VCaP (cell line): Measurements from ENCODE around the gene C2orf69.

ENCODE experiments used
- H3K27ac ChIP-seq: fragments of 450-650 bp; 2 replicates; pipeline ENCODE4 v1.5.1; 2017
- CTCF ChIP-seq: fragments of 450-650 bp; conservative IDR thresholded peaks from 2 replicates; pipeline ENCODE4 v1.5.1; 2017; ENCODE audit warnings: mild to moderate bottlenecking, moderate library complexity

C2orf69 gene

GRCh38 chr2:199914372-199914958 lies 3.4 kb downstream of the C2orf69 start:
- no peak for TF ChIP-seq CTCF
- peak overlapping the region; percentile 12 for H3K27ac ChIP-seq

- TF ChIP-seq CTCF = no peak
These were observed 5.9 kb downstream of the C2orf69 start for GRCh38 chr2:199916980-199917379.

GRCh38 chr2:199922856-199923255 lies 11.8 kb downstream of the C2orf69 start:
- no peak overlapping the region for H3K27ac ChIP-seq
- no peak for TF ChIP-seq CTCF

More at GRCh38 chr2:199916980-199917379, 5.9 kb downstream of the C2orf69 start:
- H3K27ac ChIP-seq = no peak overlapping the region

- H3K27ac ChIP-seq = no peak overlapping the region
- no peak for TF ChIP-seq CTCF
These were observed 12.8 kb downstream of the C2orf69 start for GRCh38 chr2:199923924-199924323.

- H3K27ac ChIP-seq = no peak overlapping the region
- no peak for TF ChIP-seq CTCF
These were observed 15.7 kb downstream of the C2orf69 start for GRCh38 chr2:199926806-199927205.

GRCh38 chr2:199928226-199928625 lies 17.1 kb downstream of the C2orf69 start:
- no peak for TF ChIP-seq CTCF
- no peak overlapping the region for H3K27ac ChIP-seq

GRCh38 chr2:199928626-199929025 lies 17.5 kb downstream of the C2orf69 start:
- TF ChIP-seq CTCF = no peak
- no peak overlapping the region for H3K27ac ChIP-seq
